Spleen (tissue), 11 donors: ENCODE results near the gene AMZ2. TPM values are rescaled to one million over a fixed set of nuclear protein-coding genes. Genes with fewer than 3 reads are reported as not detected.
A peak's percentile ranks its signal among the peaks of the same experiment; 100 is the strongest.

Source experiments
- DNase-seq: peaks from one replicate; pipeline ENCODE4 v3.0.0-alpha.2; 2020
- H3K27ac ChIP-seq, 8 donors: fragments of 200-600 bp; sonication (generic) in 7 of 8; 1 replicate in 4 of 8; 2 replicates in 4 of 8; pipeline versions ENCODE4 v1.5.0 to v1.8.0; 2016 to 2021; ENCODE audit warnings: inconsistent platforms in 4 of 8, mild to moderate bottlenecking in 4 of 8, moderate library complexity in 1 of 8
- H3K27me3 ChIP-seq, 7 donors: fragments of 200-600 bp; sonication (generic) in 6 of 7; replicated peaks in 1 of 7; 1 replicate in 4 of 7; 2 replicates in 3 of 7; pipeline versions ENCODE4 v1.5.0 to v1.8.0; 2016 to 2021; ENCODE audit warnings: inconsistent platforms in 3 of 7, mild to moderate bottlenecking in 1 of 7
- H3K36me3 ChIP-seq, 6 donors: fragments of 200-600 bp; sonication (generic) in 5 of 6; 1 replicate in 4 of 6; 2 replicates in 2 of 6; pipeline versions ENCODE4 v1.5.0 to v1.8.0; 2016 to 2021; ENCODE audit warnings: inconsistent platforms in 2 of 6
- H3K4me1 ChIP-seq, 6 donors: fragments of 200-600 bp; sonication (generic) in 5 of 6; 1 replicate in 3 of 6; 2 replicates in 3 of 6; pipeline versions ENCODE4 v1.5.0 to v1.8.0; 2016 to 2021; ENCODE audit warnings: inconsistent platforms in 3 of 6
- H3K4me3 ChIP-seq, 8 donors: fragments of 200-600 bp; sonication (generic) in 7 of 8; 1 replicate in 4 of 8; 2 replicates in 4 of 8; pipeline versions ENCODE4 v1.5.0 to v1.8.0; 2016 to 2021; ENCODE audit warnings: inconsistent platforms in 4 of 8, mild to moderate bottlenecking in 4 of 8, moderate library complexity in 2 of 8
- H3K9me3 ChIP-seq, 8 donors: fragments of 200-600 bp; sonication (generic) in 7 of 8; 1 replicate in 4 of 8; 2 replicates in 4 of 8; pipeline versions ENCODE4 v1.5.0 to v1.8.0; 2016 to 2021; ENCODE audit warnings: inconsistent platforms in 4 of 8
- CTCF ChIP-seq, 11 experiments: fragments of 200-600 bp in 7 of 11; fragments of 450-650 bp in 4 of 11; sonication (generic) in 4 of 11; IDR thresholded peaks in 8 of 11; conservative IDR thresholded peaks in 3 of 11; 1 replicate in 7 of 11; 2 replicates in 4 of 11; pipeline versions ENCODE4 v1.4.0 to v1.8.0; 2016 to 2021; ENCODE audit warnings: antibody characterized with exemption in 11 of 11, inconsistent platforms in 4 of 11, mild to moderate bottlenecking in 1 of 11
- POLR2A ChIP-seq, 3 donors: fragments of 450-650 bp; IDR thresholded peaks; one replicate each; pipeline ENCODE4 v1.5.1; 2017; ENCODE audit warnings: antibody characterized with exemption in 3 of 3, mild to moderate bottlenecking in 1 of 3
- POLR2AphosphoS5 ChIP-seq, 3 donors: sonication (generic); formaldehyde crosslinking; IDR thresholded peaks; one replicate each; pipeline ENCODE4 v1.5.1; 2017; ENCODE audit warnings: antibody characterized with exemption in 3 of 3
- WGBS, 5 donors: extraction: QIAGEN DNeasy Blood & Tissue Kit in 3 of 5; methylation state at CpG; one replicate each; pipeline versions ENCODE4 v1.1.5 to v1.1.7; 2013 to 2018; 5-methylcytosine and 5-hydroxymethylcytosine counted together
- intact Hi-C: fragments of 100-400 bp; cut with DNase I; formaldehyde crosslinking; loops from one replicate; pipeline ENCODE4 v1.15.0; 2023; ENCODE audit warnings: low total_unique reads
- polyA plus RNA-seq, 3 donors: library from polyadenylated mRNA; stranded (reverse); fragments of 200-250 nt; gene quantifications; one replicate each; pipeline ENCODE4 v1.2.1, GENCODE V29; 2013
- total RNA-seq, 7 donors: library from RNA; depleted of rRNA in 3 of 7; stranded (reverse); fragments of >200 nt in 3 of 7; fragmentation: NEBNext Ultra II Directional in 4 of 7; extraction: Animal tissue kit (Norgen Biotek cat#: 25700) in 4 of 7; gene quantifications; one replicate each; pipeline versions ENCODE4 v1.1.0 to v1.2.1, GENCODE V29; 2016 to 2021
- donor health status: healthy with polysubstance abuse.
- donor health status: DM: no; HTN: no; CAD: no; lungs with moderate emphysema.
- donor health status: DM: no; HTN: no; CAD: no.
- donor health status: Bipolar disorder and iron deficiency.
- donor health status: healthy.
- donor health status: DM: no; HTN: no; CAD: no.
- donor health status: DM: yes; HTN: yes; CAD: no.

AMZ2 gene
- total and polyA plus RNA-seq, 10 donors, result 40.4 to 75.1 (median 51.7) TPM

- Histone ChIP-seq H3K9me3 (no peaks in the 10 kb centered on the region), H3K27ac (peak overlapping the region; percentile 96 to 100 (median 98)), H3K36me3 (no peaks in the 10 kb centered on the region), H3K4me3 (peak overlapping the region; percentile 60 to 94 (median 73)), H3K27me3 (peaks cover 0 to 28% (median 0%) of the 10 kb centered on the region in 7 donors), H3K4me1 (peaks cover 12 to 91% (median 56%) of the 10 kb centered on the region in 6 donors)
- TF ChIP-seq POLR2A (IDR thresholded peaks at IDR 0.05), result peak; percentile 55 to 89 (median 61)
- TF ChIP-seq CTCF (IDR thresholded peaks at IDR 0.05 in 8 of 11, conservative IDR thresholded peaks at IDR 0.05 in 3 of 11), result peak in 5 of 11 experiments; percentile 12 to 59 (median 53)
- TF ChIP-seq POLR2AphosphoS5 (IDR thresholded peaks at IDR 0.05), result peak; percentile 93 to 98 (median 97)
- peak; percentile 100 for DNase-seq
- 0 to 2% (median 1%) methylated on average over 28 to 76 of the region's 76 CpGs for WGBS, 5 donors
- intact Hi-C loops, result loop anchor here (10.0 kb wide), 1 partner anchor 53 kb away; no protein-coding TSS in a partner anchor
These were observed 44.2 kb downstream of the AMZ2 start for GRCh38 chr17:68291836-68292688.

- no peaks in the 10 kb centered on the region for H3K36me3 ChIP-seq
- H3K9me3 ChIP-seq, result no peaks in the 10 kb centered on the region
- H3K27me3 ChIP-seq, result peaks cover 0 to 28% (median 0%) of the 10 kb centered on the region in 7 donors
- peak overlapping the region; percentile 96 to 100 (median 98) for H3K27ac ChIP-seq
- intact Hi-C loops, result loop anchor here (10.0 kb wide), 1 partner anchor 52 kb away; no protein-coding TSS in a partner anchor
- TF ChIP-seq CTCF (IDR thresholded peaks at IDR 0.05 in 8 of 11, conservative IDR thresholded peaks at IDR 0.05 in 3 of 11) (peak in 1 of 11 experiments; percentile 1), POLR2AphosphoS5 (IDR thresholded peaks at IDR 0.05) (no peak)
- no peak for DNase-seq
- H3K4me1 ChIP-seq, result peaks cover 12 to 94% (median 62%) of the 10 kb centered on the region in 6 donors
- H3K4me3 ChIP-seq, result peak overlapping the region; percentile 60 to 94 (median 73)
- 50 to 63% (median 60%) methylated on average over 9 of the region's 9 CpGs for whole genome bisulfite sequencing, 5 donors
These were observed 44.8 kb downstream of the AMZ2 start for GRCh38 chr17:68292689-68293040.

GRCh38 chr17:68293490-68294195 lies 45.8 kb downstream of the AMZ2 start:
- intact Hi-C loops, result loop anchor here (10.0 kb wide), 1 partner anchor 51 kb away; no protein-coding TSS in a partner anchor
- no peak overlapping the region for H3K4me3 ChIP-seq
- DNase-seq, result no peak
- TF ChIP-seq POLR2AphosphoS5 (IDR thresholded peaks at IDR 0.05), result no peak
- H3K9me3 ChIP-seq, result no peaks in the 10 kb centered on the region
- WGBS, 5 donors, result 91 to 98% (median 96%) methylated on average over 6 of the region's 6 CpGs
- H3K36me3 ChIP-seq, result no peaks in the 10 kb centered on the region
- H3K27me3 ChIP-seq, result peaks cover 0 to 28% (median 0%) of the 10 kb centered on the region in 7 donors
- H3K4me1 ChIP-seq, result peaks cover 12 to 94% (median 60%) of the 10 kb centered on the region in 6 donors
- H3K27ac ChIP-seq, result peak overlapping the region in 5 of 8 donors; percentile 97 to 100 (median 99)

GRCh38 chr17:68294196-68294555 lies 46.3 kb downstream of the AMZ2 start:
- H3K27me3 ChIP-seq, result peaks cover 0 to 28% (median 0%) of the 10 kb centered on the region in 7 donors
- peaks cover 6 to 90% (median 54%) of the 10 kb centered on the region in 6 donors for H3K4me1 ChIP-seq
- H3K9me3 ChIP-seq, result no peaks in the 10 kb centered on the region
- H3K27ac ChIP-seq, result peak overlapping the region in 2 of 8 donors; percentile 98 to 100
- TF ChIP-seq POLR2A (IDR thresholded peaks at IDR 0.05), result no peak
- TF ChIP-seq POLR2AphosphoS5 (IDR thresholded peaks at IDR 0.05), result no peak
- TF ChIP-seq CTCF (IDR thresholded peaks at IDR 0.05 in 8 of 11, conservative IDR thresholded peaks at IDR 0.05 in 3 of 11), result no peak
- WGBS, 5 donors, result 82 to 96% (median 85%) methylated on average over 3 of the region's 3 CpGs
- no peak for DNase-seq
- no peak overlapping the region for H3K4me3 ChIP-seq
- intact Hi-C loops, result loop anchor here (10.0 kb wide), 1 partner anchor 51 kb away; no protein-coding TSS in a partner anchor
- H3K36me3 ChIP-seq, result no peaks in the 10 kb centered on the region
